ENCODE data around the gene SCGB1D1.

DNA sequence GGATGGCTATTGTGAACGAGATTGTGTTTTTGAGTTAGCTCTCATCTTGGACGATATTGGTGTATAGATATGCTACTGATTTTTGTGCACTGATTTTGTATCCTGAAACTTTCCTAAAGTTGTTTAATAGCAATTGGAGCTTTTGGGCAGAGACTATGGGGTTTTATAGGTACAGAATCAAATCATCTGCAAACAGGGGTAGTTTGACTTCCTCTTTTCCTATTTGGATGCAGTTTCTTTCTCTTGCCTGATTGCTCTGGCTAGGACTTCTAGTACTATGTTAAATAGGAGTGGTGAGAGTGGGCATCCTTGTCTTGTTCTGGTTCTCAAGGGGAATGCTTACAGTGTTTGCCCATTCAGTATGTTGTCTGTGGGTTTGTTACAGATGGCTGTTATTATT, 8.9 kb upstream of the SCGB1D1 start:
- TF ChIP-seq, protein P1, sequence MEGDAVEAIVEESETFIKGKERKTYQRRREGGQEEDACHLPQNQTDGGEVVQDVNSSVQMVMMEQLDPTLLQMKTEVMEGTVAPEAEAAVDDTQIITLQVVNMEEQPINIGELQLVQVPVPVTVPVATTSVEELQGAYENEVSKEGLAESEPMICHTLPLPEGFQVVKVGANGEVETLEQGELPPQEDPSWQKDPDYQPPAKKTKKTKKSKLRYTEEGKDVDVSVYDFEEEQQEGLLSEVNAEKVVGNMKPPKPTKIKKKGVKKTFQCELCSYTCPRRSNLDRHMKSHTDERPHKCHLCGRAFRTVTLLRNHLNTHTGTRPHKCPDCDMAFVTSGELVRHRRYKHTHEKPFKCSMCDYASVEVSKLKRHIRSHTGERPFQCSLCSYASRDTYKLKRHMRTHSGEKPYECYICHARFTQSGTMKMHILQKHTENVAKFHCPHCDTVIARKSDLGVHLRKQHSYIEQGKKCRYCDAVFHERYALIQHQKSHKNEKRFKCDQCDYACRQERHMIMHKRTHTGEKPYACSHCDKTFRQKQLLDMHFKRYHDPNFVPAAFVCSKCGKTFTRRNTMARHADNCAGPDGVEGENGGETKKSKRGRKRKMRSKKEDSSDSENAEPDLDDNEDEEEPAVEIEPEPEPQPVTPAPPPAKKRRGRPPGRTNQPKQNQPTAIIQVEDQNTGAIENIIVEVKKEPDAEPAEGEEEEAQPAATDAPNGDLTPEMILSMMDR (conservative IDR thresholded peaks at IDR 0.05; ENCODE audit: low read depth in 2 of 2) = no peak
- TF ChIP-seq JUNB (IDR thresholded peaks at IDR 0.05; ENCODE audit: unreplicated experiment) (no peak), EZH2 (IDR thresholded peaks at IDR 0.05; ENCODE audit: low read depth, unreplicated experiment) (no peak), POLR2AphosphoS5 (IDR thresholded peaks at IDR 0.05; ENCODE audit: low read depth) (no peak), EZH2phosphoT487 (IDR thresholded peaks at IDR 0.05; ENCODE audit: unreplicated experiment) (no peak), CREB1 (CRISPR knock-in tag; IDR thresholded peaks at IDR 0.05; ENCODE audit: low read depth) (no peak), STAT1 (IDR thresholded peaks at IDR 0.05; ENCODE audit: unreplicated experiment) (no peak), ZNF114 (CRISPR knock-in tag; IDR thresholded peaks at IDR 0.05) (no peak), NANOG (IDR thresholded peaks at IDR 0.05; ENCODE audit: borderline replicate concordance) (no peak), ZNF331 (CRISPR knock-in tag; IDR thresholded peaks at IDR 0.05; ENCODE audit: low read depth) (no peak)
- TF ChIP-seq, protein P2, sequence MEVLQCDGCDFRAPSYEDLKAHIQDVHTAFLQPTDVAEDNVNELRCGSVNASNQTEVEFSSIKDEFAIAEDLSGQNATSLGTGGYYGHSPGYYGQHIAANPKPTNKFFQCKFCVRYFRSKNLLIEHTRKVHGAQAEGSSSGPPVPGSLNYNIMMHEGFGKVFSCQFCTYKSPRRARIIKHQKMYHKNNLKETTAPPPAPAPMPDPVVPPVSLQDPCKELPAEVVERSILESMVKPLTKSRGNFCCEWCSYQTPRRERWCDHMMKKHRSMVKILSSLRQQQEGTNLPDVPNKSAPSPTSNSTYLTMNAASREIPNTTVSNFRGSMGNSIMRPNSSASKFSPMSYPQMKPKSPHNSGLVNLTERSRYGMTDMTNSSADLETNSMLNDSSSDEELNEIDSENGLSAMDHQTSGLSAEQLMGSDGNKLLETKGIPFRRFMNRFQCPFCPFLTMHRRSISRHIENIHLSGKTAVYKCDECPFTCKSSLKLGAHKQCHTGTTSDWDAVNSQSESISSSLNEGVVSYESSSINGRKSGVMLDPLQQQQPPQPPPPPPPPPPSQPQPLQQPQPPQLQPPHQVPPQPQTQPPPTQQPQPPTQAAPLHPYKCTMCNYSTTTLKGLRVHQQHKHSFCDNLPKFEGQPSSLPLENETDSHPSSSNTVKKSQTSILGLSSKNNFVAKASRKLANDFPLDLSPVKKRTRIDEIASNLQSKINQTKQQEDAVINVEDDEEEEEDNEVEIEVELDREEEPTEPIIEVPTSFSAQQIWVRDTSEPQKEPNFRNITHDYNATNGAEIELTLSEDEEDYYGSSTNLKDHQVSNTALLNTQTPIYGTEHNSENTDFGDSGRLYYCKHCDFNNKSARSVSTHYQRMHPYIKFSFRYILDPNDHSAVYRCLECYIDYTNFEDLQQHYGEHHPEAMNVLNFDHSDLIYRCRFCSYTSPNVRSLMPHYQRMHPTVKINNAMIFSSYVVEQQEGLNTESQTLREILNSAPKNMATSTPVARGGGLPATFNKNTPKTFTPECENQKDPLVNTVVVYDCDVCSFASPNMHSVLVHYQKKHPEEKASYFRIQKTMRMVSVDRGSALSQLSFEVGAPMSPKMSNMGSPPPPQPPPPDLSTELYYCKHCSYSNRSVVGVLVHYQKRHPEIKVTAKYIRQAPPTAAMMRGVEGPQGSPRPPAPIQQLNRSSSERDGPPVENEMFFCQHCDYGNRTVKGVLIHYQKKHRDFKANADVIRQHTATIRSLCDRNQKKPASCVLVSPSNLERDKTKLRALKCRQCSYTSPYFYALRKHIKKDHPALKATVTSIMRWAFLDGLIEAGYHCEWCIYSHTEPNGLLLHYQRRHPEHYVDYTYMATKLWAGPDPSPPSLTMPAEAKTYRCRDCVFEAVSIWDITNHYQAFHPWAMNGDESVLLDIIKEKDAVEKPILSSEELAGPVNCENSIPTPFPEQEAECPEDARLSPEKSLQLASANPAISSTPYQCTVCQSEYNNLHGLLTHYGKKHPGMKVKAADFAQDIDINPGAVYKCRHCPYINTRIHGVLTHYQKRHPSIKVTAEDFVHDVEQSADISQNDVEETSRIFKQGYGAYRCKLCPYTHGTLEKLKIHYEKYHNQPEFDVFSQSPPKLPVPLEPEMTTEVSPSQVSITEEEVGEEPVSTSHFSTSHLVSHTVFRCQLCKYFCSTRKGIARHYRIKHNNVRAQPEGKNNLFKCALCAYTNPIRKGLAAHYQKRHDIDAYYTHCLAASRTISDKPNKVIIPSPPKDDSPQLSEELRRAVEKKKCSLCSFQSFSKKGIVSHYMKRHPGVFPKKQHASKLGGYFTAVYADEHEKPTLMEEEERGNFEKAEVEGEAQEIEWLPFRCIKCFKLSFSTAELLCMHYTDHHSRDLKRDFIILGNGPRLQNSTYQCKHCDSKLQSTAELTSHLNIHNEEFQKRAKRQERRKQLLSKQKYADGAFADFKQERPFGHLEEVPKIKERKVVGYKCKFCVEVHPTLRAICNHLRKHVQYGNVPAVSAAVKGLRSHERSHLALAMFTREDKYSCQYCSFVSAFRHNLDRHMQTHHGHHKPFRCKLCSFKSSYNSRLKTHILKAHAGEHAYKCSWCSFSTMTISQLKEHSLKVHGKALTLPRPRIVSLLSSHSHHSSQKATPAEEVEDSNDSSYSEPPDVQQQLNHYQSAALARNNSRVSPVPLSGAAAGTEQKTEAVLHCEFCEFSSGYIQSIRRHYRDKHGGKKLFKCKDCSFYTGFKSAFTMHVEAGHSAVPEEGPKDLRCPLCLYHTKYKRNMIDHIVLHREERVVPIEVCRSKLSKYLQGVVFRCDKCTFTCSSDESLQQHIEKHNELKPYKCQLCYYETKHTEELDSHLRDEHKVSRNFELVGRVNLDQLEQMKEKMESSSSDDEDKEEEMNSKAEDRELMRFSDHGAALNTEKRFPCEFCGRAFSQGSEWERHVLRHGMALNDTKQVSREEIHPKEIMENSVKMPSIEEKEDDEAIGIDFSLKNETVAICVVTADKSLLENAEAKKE (CRISPR knock-in tag; IDR thresholded peaks at IDR 0.05) = no peak
- TF ChIP-seq, protein P3, sequence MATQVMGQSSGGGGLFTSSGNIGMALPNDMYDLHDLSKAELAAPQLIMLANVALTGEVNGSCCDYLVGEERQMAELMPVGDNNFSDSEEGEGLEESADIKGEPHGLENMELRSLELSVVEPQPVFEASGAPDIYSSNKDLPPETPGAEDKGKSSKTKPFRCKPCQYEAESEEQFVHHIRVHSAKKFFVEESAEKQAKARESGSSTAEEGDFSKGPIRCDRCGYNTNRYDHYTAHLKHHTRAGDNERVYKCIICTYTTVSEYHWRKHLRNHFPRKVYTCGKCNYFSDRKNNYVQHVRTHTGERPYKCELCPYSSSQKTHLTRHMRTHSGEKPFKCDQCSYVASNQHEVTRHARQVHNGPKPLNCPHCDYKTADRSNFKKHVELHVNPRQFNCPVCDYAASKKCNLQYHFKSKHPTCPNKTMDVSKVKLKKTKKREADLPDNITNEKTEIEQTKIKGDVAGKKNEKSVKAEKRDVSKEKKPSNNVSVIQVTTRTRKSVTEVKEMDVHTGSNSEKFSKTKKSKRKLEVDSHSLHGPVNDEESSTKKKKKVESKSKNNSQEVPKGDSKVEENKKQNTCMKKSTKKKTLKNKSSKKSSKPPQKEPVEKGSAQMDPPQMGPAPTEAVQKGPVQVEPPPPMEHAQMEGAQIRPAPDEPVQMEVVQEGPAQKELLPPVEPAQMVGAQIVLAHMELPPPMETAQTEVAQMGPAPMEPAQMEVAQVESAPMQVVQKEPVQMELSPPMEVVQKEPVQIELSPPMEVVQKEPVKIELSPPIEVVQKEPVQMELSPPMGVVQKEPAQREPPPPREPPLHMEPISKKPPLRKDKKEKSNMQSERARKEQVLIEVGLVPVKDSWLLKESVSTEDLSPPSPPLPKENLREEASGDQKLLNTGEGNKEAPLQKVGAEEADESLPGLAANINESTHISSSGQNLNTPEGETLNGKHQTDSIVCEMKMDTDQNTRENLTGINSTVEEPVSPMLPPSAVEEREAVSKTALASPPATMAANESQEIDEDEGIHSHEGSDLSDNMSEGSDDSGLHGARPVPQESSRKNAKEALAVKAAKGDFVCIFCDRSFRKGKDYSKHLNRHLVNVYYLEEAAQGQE (IDR thresholded peaks at IDR 0.05; ENCODE audit: unreplicated experiment) = no peak
- TF ChIP-seq, protein P4, sequence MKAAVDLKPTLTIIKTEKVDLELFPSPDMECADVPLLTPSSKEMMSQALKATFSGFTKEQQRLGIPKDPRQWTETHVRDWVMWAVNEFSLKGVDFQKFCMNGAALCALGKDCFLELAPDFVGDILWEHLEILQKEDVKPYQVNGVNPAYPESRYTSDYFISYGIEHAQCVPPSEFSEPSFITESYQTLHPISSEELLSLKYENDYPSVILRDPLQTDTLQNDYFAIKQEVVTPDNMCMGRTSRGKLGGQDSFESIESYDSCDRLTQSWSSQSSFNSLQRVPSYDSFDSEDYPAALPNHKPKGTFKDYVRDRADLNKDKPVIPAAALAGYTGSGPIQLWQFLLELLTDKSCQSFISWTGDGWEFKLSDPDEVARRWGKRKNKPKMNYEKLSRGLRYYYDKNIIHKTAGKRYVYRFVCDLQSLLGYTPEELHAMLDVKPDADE (IDR thresholded peaks at IDR 0.05) = no peak

All from GM23338 (cell line).